ENCODE data around the gene SHISA4.

DNA sequence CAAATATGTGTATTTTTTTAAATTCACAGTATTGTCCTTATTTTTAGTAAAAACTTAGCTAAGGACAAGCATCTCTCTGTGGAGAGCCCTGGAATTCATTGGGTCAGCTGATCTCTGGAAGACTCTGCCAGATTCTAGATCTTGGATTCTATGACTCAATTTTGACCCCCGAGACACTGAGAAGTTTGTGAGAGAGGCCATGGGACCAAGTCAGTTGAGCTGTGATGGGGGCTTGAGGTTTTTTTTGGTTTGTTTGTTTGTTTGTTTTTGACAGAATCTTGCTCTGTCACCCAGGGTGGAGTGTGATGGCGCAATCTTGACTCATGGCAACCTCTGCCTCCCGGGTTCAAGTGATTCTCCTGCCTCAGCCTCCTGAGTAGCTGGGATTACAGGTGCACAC lies 13.5 kb downstream of the SHISA4 start:
- TF ChIP-seq, protein P1, sequence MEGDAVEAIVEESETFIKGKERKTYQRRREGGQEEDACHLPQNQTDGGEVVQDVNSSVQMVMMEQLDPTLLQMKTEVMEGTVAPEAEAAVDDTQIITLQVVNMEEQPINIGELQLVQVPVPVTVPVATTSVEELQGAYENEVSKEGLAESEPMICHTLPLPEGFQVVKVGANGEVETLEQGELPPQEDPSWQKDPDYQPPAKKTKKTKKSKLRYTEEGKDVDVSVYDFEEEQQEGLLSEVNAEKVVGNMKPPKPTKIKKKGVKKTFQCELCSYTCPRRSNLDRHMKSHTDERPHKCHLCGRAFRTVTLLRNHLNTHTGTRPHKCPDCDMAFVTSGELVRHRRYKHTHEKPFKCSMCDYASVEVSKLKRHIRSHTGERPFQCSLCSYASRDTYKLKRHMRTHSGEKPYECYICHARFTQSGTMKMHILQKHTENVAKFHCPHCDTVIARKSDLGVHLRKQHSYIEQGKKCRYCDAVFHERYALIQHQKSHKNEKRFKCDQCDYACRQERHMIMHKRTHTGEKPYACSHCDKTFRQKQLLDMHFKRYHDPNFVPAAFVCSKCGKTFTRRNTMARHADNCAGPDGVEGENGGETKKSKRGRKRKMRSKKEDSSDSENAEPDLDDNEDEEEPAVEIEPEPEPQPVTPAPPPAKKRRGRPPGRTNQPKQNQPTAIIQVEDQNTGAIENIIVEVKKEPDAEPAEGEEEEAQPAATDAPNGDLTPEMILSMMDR (IDR thresholded peaks at IDR 0.05) = no peak
- TF ChIP-seq POLR2A (IDR thresholded peaks at IDR 0.05) = no peak
